Measurements from ENCODE around the gene VTI1A.

DNA sequence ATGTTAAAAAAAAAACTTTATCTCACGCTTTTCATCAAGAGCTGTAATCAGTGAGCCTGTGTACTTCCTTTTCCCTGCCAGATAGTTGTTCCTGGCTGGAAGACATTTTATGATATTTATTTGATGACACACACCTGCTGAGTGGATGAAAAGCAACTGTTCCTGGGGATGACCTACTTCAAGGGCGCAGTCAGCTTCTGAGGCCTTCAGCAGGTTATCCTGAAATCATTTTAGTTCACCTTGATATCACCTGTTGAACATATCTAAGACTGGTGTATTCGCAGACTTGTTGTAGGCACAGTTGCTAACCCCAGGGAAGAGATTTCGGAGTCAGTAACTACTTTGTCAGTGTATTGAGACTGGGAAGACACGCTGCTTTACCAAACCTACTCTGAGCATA lies 268.6 kb downstream of the VTI1A start:
- TF ChIP-seq CTCF (IDR thresholded peaks at IDR 0.05) (no peak), POLR2A (IDR thresholded peaks at IDR 0.05) (no peak), EP300 (IDR thresholded peaks at IDR 0.05) (no peak)

Measured in ovary (tissue), 3 donors.